IMR-90 (cell line): ENCODE data around the gene GALK1. TPM values are rescaled to one million over a fixed set of nuclear protein-coding genes. Genes with fewer than 3 reads are reported as not detected.

Source experiments
- ATAC-seq: fragments of 200-7000 bp; cut with Tn5 transposase; 2 replicates; pipeline ENCODE4 v1.9.1; 2020; ENCODE audit warnings: low read depth, mild to moderate bottlenecking, moderate library complexity
- BruUV-seq: library from RNA; stranded (reverse); fragments of 400-500 nt; replicated peaks from 2 replicates; lab custom pipeline; 2021; lab: Mats Ljungman, UMichigan
- CTCF ChIA-PET: fragments of 300-600 bp; formaldehyde crosslinking; extraction: SDS; loops from one replicate; lab custom pipeline; 2021; ENCODE audit warnings: antibody characterized with exemption; lab: Yijun Ruan, JAX
- POLR2A ChIA-PET: fragments of 300-600 bp; sonication (Branson Sonifier 250); formaldehyde crosslinking; loops from one replicate; lab custom pipeline; 2022; ENCODE audit warnings: antibody characterized with exemption; ENCODE audit not compliant: unreplicated experiment; lab: Charles Lee
- DNase-seq: peaks from one replicate; pipeline ENCODE4 v3.0.0; 2013
- H2AFZ ChIP-seq: replicated peaks from 2 replicates; pipeline ENCODE3; 2013; ENCODE audit warnings: low read length, mild to moderate bottlenecking; ENCODE audit not compliant: poor library complexity
- H2AK5ac ChIP-seq: 2 replicates; pipeline ENCODE4 v1.6.1; 2013; ENCODE audit warnings: low read depth, low read length, inconsistent platforms
- H2AK9ac ChIP-seq: replicated peaks from 2 replicates; pipeline ENCODE3; 2013; ENCODE audit warnings: mild to moderate bottlenecking, low read depth, low read length, moderate library complexity; ENCODE audit not compliant: poor library complexity
- H2BK120ac ChIP-seq: 2 replicates; pipeline ENCODE4 v1.6.1; 2013; ENCODE audit warnings: low read depth, low read length, inconsistent platforms
- H2BK15ac ChIP-seq: 3 replicates; pipeline ENCODE4 v1.6.1; 2013; ENCODE audit warnings: low read depth, low read length, inconsistent platforms
- H2BK20ac ChIP-seq: 2 replicates; pipeline ENCODE4 v1.6.1; 2013; ENCODE audit warnings: low read depth, mild to moderate bottlenecking, inconsistent platforms, low read length, moderate library complexity
- H2BK5ac ChIP-seq: 2 replicates; pipeline ENCODE4 v1.6.1; 2013; ENCODE audit warnings: mild to moderate bottlenecking, low read depth, low read length, inconsistent platforms; ENCODE audit not compliant: poor library complexity, severe bottlenecking
- H3K14ac ChIP-seq: replicated peaks from 2 replicates; pipeline ENCODE4 v1.6.1; 2013; ENCODE audit warnings: low read depth, low read length, inconsistent platforms
- H3K18ac ChIP-seq: 2 replicates; pipeline ENCODE4 v1.6.1; 2013; ENCODE audit warnings: low read depth, low read length, control low read depth
- H3K23ac ChIP-seq: 2 replicates; pipeline ENCODE4 v1.6.1; 2013; ENCODE audit warnings: low read depth, low read length, inconsistent platforms
- H3K27ac ChIP-seq: 2 replicates; pipeline ENCODE4 v1.5.1; 2013; ENCODE audit warnings: mild to moderate bottlenecking, control low read depth, low read length; ENCODE audit not compliant: insufficient read depth
- H3K27me3 ChIP-seq: 2 replicates; pipeline ENCODE4 v1.6.1; 2013; ENCODE audit warnings: low read length; ENCODE audit not compliant: control insufficient read depth, insufficient read depth
- H3K36me3 ChIP-seq: 2 replicates; pipeline ENCODE4 v1.6.1; 2013; ENCODE audit warnings: low read length, mixed read lengths; ENCODE audit not compliant: control insufficient read depth, insufficient read depth
- H3K4ac ChIP-seq: 2 replicates; pipeline ENCODE4 v1.6.1; 2013; ENCODE audit warnings: low read depth, low read length, inconsistent platforms
- H3K4me1 ChIP-seq: 2 replicates; pipeline ENCODE4 v1.6.1; 2013; ENCODE audit warnings: low read length, mixed read lengths; ENCODE audit not compliant: control insufficient read depth, insufficient read depth
- H3K4me2 ChIP-seq: 2 replicates; pipeline ENCODE4 v1.6.1; 2013; ENCODE audit warnings: low read depth, mild to moderate bottlenecking, control low read depth, low read length, moderate library complexity
- H3K4me3 ChIP-seq: 2 replicates; pipeline ENCODE4 v1.5.1; 2013; ENCODE audit warnings: low read depth, mild to moderate bottlenecking, control low read depth, low read length, moderate library complexity; ENCODE audit not compliant: insufficient read depth
- H3K56ac ChIP-seq: 2 replicates; pipeline ENCODE4 v1.6.1; 2013; ENCODE audit warnings: low read length, inconsistent platforms; ENCODE audit not compliant: insufficient read depth; ENCODE audit errors: extremely low read depth
- H3K79me1 ChIP-seq, 2 experiments: 2 replicates each; pipeline ENCODE4 v1.6.1; 2013; ENCODE audit warnings: low read length in 2 of 2, inconsistent platforms in 1 of 2, low read depth in 1 of 2
- H3K9ac ChIP-seq: 2 replicates; pipeline ENCODE4 v1.6.1; 2013; ENCODE audit warnings: low read depth, low read length, control low read depth
- H3K9me1 ChIP-seq: 2 replicates; pipeline ENCODE4 v1.6.1; 2013; ENCODE audit warnings: low read length, inconsistent platforms; ENCODE audit not compliant: insufficient read depth
- H3K9me3 ChIP-seq: 2 replicates; pipeline ENCODE4 v1.6.1; 2013; ENCODE audit warnings: low read length; ENCODE audit not compliant: control insufficient read depth, insufficient read depth
- H4K20me1 ChIP-seq: 2 replicates; pipeline ENCODE4 v1.6.1; 2013; ENCODE audit warnings: low read length, inconsistent platforms; ENCODE audit not compliant: insufficient read depth
- H4K5ac ChIP-seq: 2 replicates; pipeline ENCODE4 v1.6.1; 2013; ENCODE audit warnings: mild to moderate bottlenecking, low read depth, low read length, control low read depth
- H4K8ac ChIP-seq, 2 experiments: 2 replicates each; pipeline ENCODE4 v1.6.1; 2013; ENCODE audit warnings: low read depth in 2 of 2, low read length in 2 of 2, control low read depth in 1 of 2, inconsistent platforms in 1 of 2
- H4K91ac ChIP-seq: 2 replicates; pipeline ENCODE4 v1.6.1; 2013; ENCODE audit warnings: low read depth, low read length, inconsistent platforms; ENCODE audit not compliant: insufficient read depth
- BHLHE40 ChIP-seq: fragments of 150-350 bp; IDR thresholded peaks from 2 replicates; pipeline ENCODE4 v1.6.1; 2016; ENCODE audit warnings: mild to moderate bottlenecking, low read depth, low read length
- CEBPB ChIP-seq: IDR thresholded peaks from 2 replicates; pipeline ENCODE4 v1.6.1; 2012; ENCODE audit warnings: low read depth, low read length, improper control_type of control experiment
- CHD1 ChIP-seq: IDR thresholded peaks from 2 replicates; pipeline ENCODE4 v1.6.1; 2012; ENCODE audit warnings: low read depth, low read length, improper control_type of control experiment
- FOS ChIP-seq: fragments of 150-350 bp; IDR thresholded peaks from 2 replicates; pipeline ENCODE4 v1.6.1; 2016; ENCODE audit warnings: low read depth, low read length
- MAFK ChIP-seq: IDR thresholded peaks from 2 replicates; pipeline ENCODE4 v1.6.1; 2012; ENCODE audit warnings: low read depth, low read length, improper control_type of control experiment
- MAZ ChIP-seq: IDR thresholded peaks from 2 replicates; pipeline ENCODE4 v1.6.1; 2012; ENCODE audit warnings: low read depth, mild to moderate bottlenecking, low read length, improper control_type of control experiment, moderate library complexity, borderline replicate concordance
- MXI1 ChIP-seq: IDR thresholded peaks from 2 replicates; pipeline ENCODE4 v1.6.1; 2012; ENCODE audit warnings: low read depth, mild to moderate bottlenecking, low read length, moderate library complexity, borderline replicate concordance
- NFE2L2 ChIP-seq: fragments of 150-350 bp; IDR thresholded peaks from 2 replicates; pipeline ENCODE4 v1.6.1; 2016; ENCODE audit warnings: low read depth, mild to moderate bottlenecking, low read length
- POLR2A ChIP-seq: IDR thresholded peaks from 2 replicates; pipeline ENCODE4 v1.6.1; 2012; ENCODE audit warnings: mild to moderate bottlenecking, low read depth, low read length
- RAD21 ChIP-seq: IDR thresholded peaks from 2 replicates; pipeline ENCODE4 v1.6.1; 2012; ENCODE audit warnings: low read length, improper control_type of control experiment
- RCOR1 ChIP-seq: IDR thresholded peaks from 2 replicates; pipeline ENCODE4 v1.6.1; 2012; ENCODE audit warnings: mild to moderate bottlenecking, low read length, improper control_type of control experiment; ENCODE audit not compliant: insufficient replicate concordance
- RFX5 ChIP-seq: IDR thresholded peaks from 2 replicates; pipeline ENCODE4 v1.8.0; 2012; ENCODE audit warnings: low read depth, mild to moderate bottlenecking, low read length, moderate library complexity
- SMC3 ChIP-seq: fragments of 150-350 bp; IDR thresholded peaks from 2 replicates; pipeline ENCODE4 v1.6.1; 2016; ENCODE audit warnings: low read depth, mild to moderate bottlenecking, antibody characterized with exemption, low read length, moderate library complexity
- WGBS, 2 experiments: methylation state at CpG; one replicate each; pipeline versions ENCODE4 v1.1.5 to v1.1.7; 2013; ENCODE audit warnings: missing lambda C conversion rate in 2 of 2; ENCODE audit not compliant: insufficient read length in 1 of 2; ENCODE audit errors: extremely low coverage in 2 of 2; 5-methylcytosine and 5-hydroxymethylcytosine counted together
- dilution Hi-C: fragments of 300-500 bp; cut with HindIII; formaldehyde crosslinking; loops from one replicate; pipeline ENCODE4 v1.14.3; 2018; ENCODE audit warnings: low sequenced_read_pairs; ENCODE audit not compliant: unreplicated experiment
- in situ Hi-C: fragments of 300-500 bp; cut with MboI; formaldehyde crosslinking; loops from 3 replicates; pipeline ENCODE4 v1.14.3; 2019; ENCODE audit warnings: low sequenced_read_pairs, inconsistent platforms, mixed read lengths
- intact Hi-C: fragments of 100-400 bp; cut with micrococcal nuclease; formaldehyde crosslinking; loops from 2 replicates; pipeline ENCODE4 v1.10.0; 2022
- polyA plus RNA-seq, 3 experiments: library from polyadenylated mRNA; depleted of rRNA; stranded (reverse); fragments of >200 nt; gene quantifications; 2 replicates each; pipeline ENCODE4 v1.2.3, GENCODE V29; 2012; ENCODE audit warnings: low replicate concordance in 1 of 3
- total RNA-seq: library from RNA; depleted of rRNA; stranded (reverse); fragments of >200 nt; gene quantifications from 2 replicates; pipeline ENCODE4 v1.2.3, GENCODE V29; 2012
- TF ChIP-seq, protein P1 (sequence below): fragments of 150-350 bp; IDR thresholded peaks from 2 replicates; pipeline ENCODE4 v1.6.1; 2016; ENCODE audit warnings: low read depth, mild to moderate bottlenecking, low read length, moderate library complexity, borderline replicate concordance
- TF ChIP-seq, protein P2 (sequence below): conservative IDR thresholded peaks from 2 replicates; pipeline ENCODE4 v1.5.1; 2012; ENCODE audit warnings: mild to moderate bottlenecking, low read depth, low read length, improper control_type of control experiment
- TF ChIP-seq, protein P3 (sequence below): fragments of 150-350 bp; IDR thresholded peaks from 2 replicates; pipeline ENCODE4 v1.6.1; 2017; ENCODE audit warnings: mild to moderate bottlenecking, antibody characterized with exemption, low read length, low read depth

The GALK1 gene
- total and polyA plus RNA-seq, 2 of the 4 experiments (the other 2 are of a cell fraction) = 19.9 to 21.9 TPM

DNA sequence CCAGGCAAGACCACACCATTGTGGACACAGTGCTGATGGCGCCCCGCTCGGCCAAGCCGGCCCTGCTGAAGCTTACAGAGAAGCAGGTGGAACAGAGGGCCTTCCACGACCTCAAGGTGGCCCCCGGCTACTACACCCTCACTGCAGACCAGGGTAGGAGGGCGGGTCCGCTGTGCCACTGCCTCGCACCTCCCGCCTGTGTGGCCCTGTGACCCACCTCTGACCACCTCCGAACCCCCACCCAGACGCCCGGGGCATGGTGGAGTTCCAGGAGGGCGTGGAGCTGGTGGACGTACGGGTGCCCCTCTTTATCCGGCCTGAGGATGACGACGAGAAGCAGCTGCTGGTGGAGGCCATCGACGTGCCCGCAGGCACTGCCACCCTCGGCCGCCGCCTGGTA lies 22.7 kb downstream of the GALK1 start:
- no peaks in the 10 kb centered on the region for H3K4me1 ChIP-seq
- no peak overlapping the region for H3K14ac ChIP-seq
- ATAC-seq = no peak
- H3K56ac ChIP-seq = no peak overlapping the region
- H3K9me1 ChIP-seq = no peaks in the 10 kb centered on the region
- WGBS, 2 experiments = 78% methylated on average over 13 of the region's 25 CpGs; no CpG with 5 or more reads in 1 of the 2 experiments
- dilution Hi-C loops (no loop called here), intact Hi-C loops (no loop called here), in situ Hi-C loops (loop anchor here (10.0 kb wide), 1 partner anchor 318 kb away; no protein-coding TSS in a partner anchor)
- H2AFZ ChIP-seq = no peak overlapping the region
- TF ChIP-seq FOS = no peak
- TF ChIP-seq POLR2A = no peak
- TF ChIP-seq MXI1 = no peak
- no peak for TF ChIP-seq CHD1
- TF ChIP-seq MAZ = no peak
- TF ChIP-seq RFX5 = no peak
- no peak for TF ChIP-seq SMC3
- TF ChIP-seq, protein P1, sequence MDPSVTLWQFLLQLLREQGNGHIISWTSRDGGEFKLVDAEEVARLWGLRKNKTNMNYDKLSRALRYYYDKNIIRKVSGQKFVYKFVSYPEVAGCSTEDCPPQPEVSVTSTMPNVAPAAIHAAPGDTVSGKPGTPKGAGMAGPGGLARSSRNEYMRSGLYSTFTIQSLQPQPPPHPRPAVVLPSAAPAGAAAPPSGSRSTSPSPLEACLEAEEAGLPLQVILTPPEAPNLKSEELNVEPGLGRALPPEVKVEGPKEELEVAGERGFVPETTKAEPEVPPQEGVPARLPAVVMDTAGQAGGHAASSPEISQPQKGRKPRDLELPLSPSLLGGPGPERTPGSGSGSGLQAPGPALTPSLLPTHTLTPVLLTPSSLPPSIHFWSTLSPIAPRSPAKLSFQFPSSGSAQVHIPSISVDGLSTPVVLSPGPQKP = no peak
- TF ChIP-seq, protein P2, sequence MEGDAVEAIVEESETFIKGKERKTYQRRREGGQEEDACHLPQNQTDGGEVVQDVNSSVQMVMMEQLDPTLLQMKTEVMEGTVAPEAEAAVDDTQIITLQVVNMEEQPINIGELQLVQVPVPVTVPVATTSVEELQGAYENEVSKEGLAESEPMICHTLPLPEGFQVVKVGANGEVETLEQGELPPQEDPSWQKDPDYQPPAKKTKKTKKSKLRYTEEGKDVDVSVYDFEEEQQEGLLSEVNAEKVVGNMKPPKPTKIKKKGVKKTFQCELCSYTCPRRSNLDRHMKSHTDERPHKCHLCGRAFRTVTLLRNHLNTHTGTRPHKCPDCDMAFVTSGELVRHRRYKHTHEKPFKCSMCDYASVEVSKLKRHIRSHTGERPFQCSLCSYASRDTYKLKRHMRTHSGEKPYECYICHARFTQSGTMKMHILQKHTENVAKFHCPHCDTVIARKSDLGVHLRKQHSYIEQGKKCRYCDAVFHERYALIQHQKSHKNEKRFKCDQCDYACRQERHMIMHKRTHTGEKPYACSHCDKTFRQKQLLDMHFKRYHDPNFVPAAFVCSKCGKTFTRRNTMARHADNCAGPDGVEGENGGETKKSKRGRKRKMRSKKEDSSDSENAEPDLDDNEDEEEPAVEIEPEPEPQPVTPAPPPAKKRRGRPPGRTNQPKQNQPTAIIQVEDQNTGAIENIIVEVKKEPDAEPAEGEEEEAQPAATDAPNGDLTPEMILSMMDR = no peak
- no peak for TF ChIP-seq CEBPB
- no peak for TF ChIP-seq RAD21
- TF ChIP-seq, protein P3, sequence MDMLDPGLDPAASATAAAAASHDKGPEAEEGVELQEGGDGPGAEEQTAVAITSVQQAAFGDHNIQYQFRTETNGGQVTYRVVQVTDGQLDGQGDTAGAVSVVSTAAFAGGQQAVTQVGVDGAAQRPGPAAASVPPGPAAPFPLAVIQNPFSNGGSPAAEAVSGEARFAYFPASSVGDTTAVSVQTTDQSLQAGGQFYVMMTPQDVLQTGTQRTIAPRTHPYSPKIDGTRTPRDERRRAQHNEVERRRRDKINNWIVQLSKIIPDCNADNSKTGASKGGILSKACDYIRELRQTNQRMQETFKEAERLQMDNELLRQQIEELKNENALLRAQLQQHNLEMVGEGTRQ = no peak
- TF ChIP-seq RCOR1 = no peak
- no peak for TF ChIP-seq NFE2L2
- TF ChIP-seq BHLHE40 = no peak
- no peak for TF ChIP-seq MAFK
- ChIA-PET POLR2A (no interaction called here), CTCF (no interaction called here)
- no peaks in the 10 kb centered on the region for H4K20me1 ChIP-seq
- H2AK9ac ChIP-seq = no peak overlapping the region
- H3K23ac ChIP-seq = no peak overlapping the region
- no TSS peak for BruUV-seq
- no peaks in the 10 kb centered on the region for H3K9me3 ChIP-seq
- no peak overlapping the region for H3K18ac ChIP-seq
- H3K4me2 ChIP-seq = no peak overlapping the region
- no peak overlapping the region for H2BK15ac ChIP-seq
- no peak overlapping the region for H2AK5ac ChIP-seq
- H2BK20ac ChIP-seq = no peak overlapping the region
- no peak overlapping the region for H2BK5ac ChIP-seq
- DNase-seq = no peak
- H3K79me1 ChIP-seq = no peaks in the 10 kb centered on the region
- H3K36me3 ChIP-seq = no peaks in the 10 kb centered on the region
- H3K4me3 ChIP-seq = no peak overlapping the region
- no peak overlapping the region for H4K8ac ChIP-seq
- H3K9ac ChIP-seq = no peak overlapping the region
- H2BK120ac ChIP-seq = no peak overlapping the region
- no peak overlapping the region for H4K5ac ChIP-seq
- H3K27me3 ChIP-seq = peaks cover 2% of the 10 kb centered on the region; the same call in 1 of the 2 replicates
- no peak overlapping the region for H4K91ac ChIP-seq
- no peak overlapping the region for H3K4ac ChIP-seq
- no peak overlapping the region for H3K27ac ChIP-seq
